ENCODE results near the gene CALHM4.

CALHM4 gene

DNA sequence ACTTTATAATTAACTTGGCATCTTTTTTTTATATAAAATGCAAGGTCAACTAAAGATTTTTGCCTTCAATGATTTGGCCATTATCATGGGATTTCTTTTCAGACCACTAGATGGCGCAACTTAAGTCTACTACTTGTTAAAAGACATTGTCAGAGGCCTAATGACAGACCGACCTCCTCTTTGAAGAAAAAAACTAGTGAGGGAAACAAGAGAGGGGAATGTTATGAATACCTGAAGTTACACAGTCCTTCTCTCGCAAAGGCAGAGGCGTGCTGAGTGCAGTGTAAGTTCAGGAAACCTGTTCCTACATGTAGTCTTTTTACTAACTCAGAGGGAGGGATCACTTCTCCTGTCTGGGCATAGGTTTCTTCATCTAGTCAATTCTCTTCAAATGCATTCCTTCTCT, 17.3 kb upstream of the CALHM4 start:
- peak; percentile 86 for DNase-seq (ENCODE audit: low read depth, low spot score)
- peak overlapping the region; percentile 44 for H3K27ac ChIP-seq

DNA sequence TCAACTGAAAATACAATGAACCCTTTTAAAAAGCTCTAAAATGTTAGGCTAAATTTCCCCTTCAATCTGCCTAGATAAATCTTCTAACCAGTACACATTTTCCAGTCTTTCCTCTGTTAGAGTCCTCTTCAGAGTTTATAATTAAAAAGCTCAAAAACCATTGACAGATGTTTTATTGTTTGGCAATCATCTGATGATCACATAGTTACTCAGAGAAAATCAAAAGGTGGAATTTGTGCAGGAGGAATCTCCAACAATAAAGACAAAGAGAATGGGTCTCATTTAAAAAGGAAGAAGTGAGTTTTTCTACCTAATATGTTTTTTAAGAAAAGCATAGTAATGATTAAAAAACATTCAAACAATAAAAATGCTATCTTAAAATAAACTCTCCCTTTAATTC, 11.1 kb upstream of the CALHM4 start:
- DNase-seq (ENCODE audit: low read depth, low spot score): no peak
- H3K27ac ChIP-seq: no peak overlapping the region

DNA sequence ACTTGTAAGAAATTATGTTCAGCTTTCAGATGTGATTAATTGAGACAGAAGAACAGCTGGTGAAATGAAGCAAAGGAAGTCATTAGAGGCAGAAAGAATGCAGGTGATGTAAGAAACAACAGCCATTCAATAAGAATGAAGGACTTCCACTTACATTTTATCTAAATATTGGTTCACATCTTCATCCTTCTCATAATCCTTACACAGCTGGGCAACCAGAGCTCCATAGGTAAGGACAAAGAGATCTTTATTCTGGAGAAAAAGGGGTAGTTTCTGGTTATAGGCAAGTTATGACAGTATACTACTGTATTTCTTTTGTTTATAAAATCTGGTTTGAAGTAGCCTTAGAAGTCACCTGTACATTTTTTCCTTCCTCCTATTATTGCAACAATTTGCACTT, 10.4 kb upstream of the CALHM4 start:
- no peak overlapping the region for H3K27ac ChIP-seq
- DNase-seq (ENCODE audit: low read depth, low spot score): no peak

DNA sequence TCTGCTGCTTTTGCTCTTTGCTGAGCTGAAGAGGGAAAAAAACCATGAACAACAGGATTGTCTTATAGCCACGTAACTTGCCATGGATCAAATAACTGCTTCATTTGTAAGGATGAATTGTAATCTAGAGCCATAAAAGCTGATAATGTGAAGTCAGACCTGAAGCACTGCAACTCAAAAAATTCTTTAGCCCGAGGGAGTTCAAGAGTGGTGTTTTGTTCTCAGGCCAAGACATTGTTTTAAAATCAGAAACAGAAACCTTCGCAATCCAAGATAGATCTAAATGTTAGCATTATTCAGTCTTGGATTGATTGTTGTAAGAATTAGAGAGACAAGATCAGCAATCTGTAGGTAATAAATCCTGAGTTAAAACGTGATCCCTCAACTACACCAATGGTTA, 7.9 kb upstream of the CALHM4 start, which contains the start of gene TRAPPC3L:
Gene TRAPPC3L, minus strand, starts transcription at position 34 of the 400 bp plus-strand sequence. CDS start 170 bp downstream, outside the sequence.
- no peak for DNase-seq (ENCODE audit: low read depth, low spot score)
- no peak within 1 kb of the TSS for H3K27ac ChIP-seq

DNA sequence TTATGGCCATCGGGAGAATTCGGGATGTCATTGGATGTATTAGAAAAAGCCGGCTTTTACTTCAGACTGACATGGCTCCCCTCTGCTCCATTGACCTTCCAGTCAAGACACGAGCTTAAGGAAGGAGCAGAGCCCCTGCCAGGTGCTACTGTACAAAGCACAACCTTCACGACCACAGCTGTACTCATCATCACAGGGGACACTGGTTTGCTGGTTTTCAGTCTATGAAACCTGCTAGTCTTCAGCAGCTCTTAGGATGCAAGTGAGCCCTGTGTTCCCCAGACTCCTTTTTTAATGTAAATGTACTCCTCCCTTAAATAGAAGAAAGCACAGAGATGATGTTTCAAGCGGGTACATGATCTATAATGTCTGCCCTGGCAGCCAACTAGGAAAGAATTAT, 6.2 kb upstream of the CALHM4 start:
- no peak overlapping the region for H3K27ac ChIP-seq
- DNase-seq (ENCODE audit: low read depth, low spot score): no peak

DNA sequence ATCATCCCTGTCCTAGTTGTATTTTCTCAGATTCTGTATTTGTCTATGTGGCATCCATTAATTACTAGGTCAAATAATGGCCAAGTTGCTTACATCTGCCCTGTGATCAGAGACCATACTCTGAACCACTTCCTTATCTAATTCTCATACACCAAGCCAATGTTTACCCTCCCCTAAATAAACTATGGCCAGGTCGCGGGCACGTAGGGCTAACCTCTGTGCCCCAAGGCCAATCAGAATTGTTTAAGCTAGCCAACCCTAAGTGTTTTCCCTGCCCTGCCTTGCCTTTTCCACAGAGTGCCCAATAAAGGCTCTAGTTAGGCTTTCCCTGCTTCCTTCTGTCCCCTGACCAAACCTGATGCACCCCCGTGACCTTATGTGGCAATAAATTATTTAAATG, 2.8 kb upstream of the CALHM4 start:
- H3K27ac ChIP-seq: no peak overlapping the region
- DNase-seq (ENCODE audit: low read depth, low spot score): no peak

DNA sequence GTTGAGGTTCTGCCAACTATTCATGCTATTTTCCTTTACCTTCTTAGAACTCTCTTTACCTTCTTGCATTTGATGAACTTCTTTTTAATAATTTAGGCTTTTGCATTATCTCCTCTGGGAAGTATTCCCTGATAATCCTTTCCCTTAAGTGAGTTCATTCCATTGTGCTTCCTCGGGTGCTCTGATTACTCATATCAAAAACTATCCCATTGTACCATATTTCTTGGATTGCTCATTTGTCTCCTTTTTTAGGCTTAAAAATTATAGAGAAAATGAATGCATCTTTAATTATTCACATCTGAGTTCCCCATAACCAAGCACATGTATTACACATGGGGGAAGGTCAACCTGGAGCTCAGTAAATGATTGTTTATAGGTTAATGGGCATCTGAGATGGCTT, 2.5 kb downstream of the CALHM4 start:
- peak overlapping the region; percentile 58 for H3K27ac ChIP-seq
- DNase-seq (ENCODE audit: low read depth, low spot score): no peak

DNA sequence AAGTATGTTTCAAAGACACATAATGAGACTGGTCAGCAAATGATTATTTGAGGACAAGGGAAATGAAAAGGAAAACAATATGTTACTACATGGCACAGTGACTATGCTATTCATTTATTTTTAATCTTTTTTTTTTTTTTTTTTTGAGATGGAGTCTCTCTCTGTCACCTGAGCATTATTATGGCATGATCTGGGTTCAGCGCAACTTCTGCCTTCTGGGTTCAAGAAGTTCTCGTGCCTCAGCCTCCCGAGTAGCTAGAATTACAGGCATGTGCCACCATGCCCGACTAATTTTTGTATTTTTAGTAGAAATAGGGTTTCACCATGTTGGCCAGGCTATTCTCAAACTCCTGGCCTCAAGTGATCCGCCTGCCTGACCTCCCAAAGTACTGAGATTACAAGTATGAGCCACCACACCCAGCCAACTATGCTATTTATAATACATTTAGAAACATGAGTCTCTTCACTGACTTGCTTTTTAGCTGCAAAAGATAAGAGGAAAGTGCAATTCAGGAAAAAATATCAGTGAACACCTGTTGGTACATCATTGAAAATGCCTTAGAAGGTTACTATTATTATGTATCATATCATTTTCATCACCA, 3.4 kb downstream of the CALHM4 start:
- no peak for DNase-seq (ENCODE audit: low read depth, low spot score)
- H3K27ac ChIP-seq: peak overlapping the region; percentile 58

DNA sequence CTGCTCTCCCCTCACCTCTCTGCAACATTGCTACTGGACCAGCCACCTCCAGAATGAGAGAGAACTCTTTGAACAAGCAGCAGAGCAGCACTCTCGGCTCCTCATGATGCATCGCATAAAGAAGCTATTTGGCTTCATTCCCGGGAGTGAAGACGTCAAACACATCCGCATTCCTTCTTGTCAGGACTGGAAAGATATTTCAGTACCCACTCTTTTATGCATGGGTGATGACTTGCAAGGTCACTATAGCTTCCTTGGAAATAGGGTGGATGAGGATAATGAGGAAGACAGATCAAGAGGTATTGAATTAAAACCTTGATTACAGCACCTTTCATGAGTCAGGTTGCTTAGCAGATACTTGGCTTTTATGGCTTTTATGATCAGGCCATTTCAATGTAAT, 4.3 kb downstream of the CALHM4 start:
- peak; percentile 92 for DNase-seq (ENCODE audit: low read depth, low spot score)

DNA sequence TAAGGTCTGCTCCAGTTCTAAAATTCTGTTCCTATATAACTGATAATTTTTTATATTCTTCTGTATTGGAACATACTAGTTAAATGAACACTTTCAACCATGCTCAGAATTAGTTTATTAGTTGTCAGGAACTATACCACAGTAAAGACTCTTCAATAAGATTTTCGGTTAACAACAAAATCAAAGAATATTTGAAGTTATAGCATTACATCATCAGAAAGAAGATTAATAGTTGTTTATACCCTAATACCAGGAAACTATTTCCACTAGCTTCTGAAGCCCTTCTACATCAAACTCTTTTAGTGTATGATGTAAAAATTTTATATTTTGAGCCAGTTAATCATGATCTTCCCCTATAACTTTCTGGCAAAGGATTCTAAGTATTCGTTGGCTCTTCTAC, 6.6 kb downstream of the CALHM4 start:
- DNase-seq (ENCODE audit: low read depth, low spot score): no peak
- no peak overlapping the region for H3K27ac ChIP-seq

More for the DNA sequence above, 4.3 kb downstream of the CALHM4 start:
- H3K27ac ChIP-seq: peak overlapping the region; percentile 58

DNA sequence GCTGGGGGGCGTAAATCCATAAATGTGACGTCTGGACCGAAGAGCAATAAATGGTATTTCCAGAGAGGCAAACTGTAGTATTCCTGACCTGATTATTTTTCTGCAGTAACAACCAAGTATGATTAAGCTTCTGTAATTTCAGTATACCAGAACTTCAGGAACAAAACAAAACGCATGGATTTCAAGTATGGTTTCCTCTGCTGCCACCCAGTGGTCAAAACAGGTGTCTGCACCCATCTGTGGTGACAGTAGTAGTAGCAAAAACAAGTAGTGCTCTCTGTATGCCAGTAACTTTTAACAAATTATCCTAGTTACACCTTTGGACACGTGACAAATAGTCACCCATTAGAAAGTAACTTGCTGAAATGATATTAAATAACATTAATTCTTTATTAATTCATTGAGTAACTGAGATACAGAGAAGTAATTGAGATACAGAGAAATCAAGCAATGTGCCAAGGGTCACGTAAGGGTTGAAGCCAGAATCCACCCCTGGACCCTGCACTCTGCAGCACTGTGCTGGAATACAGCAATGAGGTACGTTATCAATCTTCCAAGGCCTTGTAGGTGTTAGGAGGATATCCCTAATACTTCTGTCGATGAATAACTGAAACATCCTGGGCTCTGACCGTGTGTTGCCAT, 7.9 kb downstream of the CALHM4 start:
- no peak overlapping the region for H3K27ac ChIP-seq
- peak; percentile 10 for DNase-seq (ENCODE audit: low read depth, low spot score)

DNA sequence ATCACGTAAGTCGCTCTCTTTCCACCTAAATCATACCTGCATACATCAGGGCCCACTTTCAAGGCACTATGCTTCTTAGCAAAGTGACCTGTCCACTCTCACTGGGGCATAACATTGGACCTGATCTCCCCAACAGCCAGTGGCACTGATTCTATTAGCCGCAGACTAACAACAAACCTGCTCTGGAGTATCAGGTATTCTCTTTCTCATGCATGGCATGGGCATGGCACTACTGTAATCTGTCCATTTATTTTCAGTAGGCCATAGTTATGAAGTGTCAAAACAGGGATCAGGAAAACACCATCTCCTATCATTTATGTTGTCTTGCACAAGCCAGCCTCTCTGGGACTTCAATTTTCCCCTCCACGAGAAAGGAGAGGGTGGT, 8.5 kb downstream of the CALHM4 start:
- no peak for DNase-seq (ENCODE audit: low read depth, low spot score)
- H3K27ac ChIP-seq: no peak overlapping the region

DNA sequence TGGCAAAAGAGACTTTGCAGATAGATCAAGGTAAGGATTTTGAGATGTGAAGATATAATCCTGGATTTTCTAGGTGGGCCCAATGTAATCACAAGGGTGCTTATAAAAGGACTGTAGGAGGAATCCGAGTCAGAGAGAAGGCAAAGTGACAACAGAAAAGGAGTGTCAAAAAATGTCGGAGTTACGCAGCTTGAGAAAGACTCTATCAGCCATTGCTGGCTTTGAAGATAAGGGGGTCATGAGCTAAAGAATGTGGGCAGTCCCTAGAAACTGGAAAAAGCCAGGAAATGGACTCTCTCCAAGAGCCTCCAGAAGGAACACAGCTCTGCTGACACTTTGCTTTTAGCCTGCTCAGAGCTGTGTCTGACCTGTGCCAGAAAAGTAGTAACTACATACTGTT, 9.1 kb downstream of the CALHM4 start:
- H3K27ac ChIP-seq: no peak overlapping the region
- DNase-seq (ENCODE audit: low read depth, low spot score): no peak

DNA sequence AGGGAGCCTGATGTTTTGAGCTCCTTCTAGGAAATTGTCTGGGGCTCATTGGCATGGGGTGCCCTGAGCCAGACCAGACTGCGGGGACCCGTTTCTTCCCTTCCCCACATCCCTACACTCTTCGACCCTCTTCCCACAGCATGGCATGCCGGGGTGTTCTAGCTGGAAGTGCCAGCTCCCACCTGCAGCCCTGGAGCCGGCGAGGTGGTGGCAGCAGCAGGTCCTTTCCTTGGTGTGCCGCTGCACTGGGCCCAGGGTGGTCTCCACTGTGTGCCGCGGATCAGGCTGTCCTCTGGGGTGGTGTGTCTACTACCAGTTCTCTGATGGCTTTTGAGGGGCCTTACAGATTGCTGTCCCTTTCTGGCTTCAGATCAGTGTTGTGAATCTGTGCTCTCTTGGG, 10.3 kb downstream of the CALHM4 start:
- no peak overlapping the region for H3K27ac ChIP-seq
- no peak for DNase-seq (ENCODE audit: low read depth, low spot score)

DNA sequence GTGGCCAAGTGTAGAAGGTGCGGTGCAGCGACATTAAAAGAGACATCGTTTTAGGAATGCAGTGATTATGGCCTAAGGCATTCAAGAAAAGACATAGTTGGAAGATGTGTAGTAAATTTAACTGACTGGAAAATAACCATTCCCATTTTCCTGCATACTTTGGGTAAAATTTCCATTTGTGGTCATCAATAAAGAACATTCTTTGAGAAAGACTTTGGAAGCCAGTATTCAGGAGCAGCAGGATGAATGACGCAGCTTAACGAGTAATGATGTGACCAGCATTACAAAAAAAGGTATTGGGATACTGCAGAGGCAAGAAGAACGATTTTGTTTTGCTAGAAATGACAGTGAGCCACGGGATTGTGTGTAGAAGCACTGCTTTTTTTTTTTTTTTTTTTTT, 10.8 kb downstream of the CALHM4 start:
- H3K27ac ChIP-seq: no peak overlapping the region
- no peak for DNase-seq (ENCODE audit: low read depth, low spot score)

DNA sequence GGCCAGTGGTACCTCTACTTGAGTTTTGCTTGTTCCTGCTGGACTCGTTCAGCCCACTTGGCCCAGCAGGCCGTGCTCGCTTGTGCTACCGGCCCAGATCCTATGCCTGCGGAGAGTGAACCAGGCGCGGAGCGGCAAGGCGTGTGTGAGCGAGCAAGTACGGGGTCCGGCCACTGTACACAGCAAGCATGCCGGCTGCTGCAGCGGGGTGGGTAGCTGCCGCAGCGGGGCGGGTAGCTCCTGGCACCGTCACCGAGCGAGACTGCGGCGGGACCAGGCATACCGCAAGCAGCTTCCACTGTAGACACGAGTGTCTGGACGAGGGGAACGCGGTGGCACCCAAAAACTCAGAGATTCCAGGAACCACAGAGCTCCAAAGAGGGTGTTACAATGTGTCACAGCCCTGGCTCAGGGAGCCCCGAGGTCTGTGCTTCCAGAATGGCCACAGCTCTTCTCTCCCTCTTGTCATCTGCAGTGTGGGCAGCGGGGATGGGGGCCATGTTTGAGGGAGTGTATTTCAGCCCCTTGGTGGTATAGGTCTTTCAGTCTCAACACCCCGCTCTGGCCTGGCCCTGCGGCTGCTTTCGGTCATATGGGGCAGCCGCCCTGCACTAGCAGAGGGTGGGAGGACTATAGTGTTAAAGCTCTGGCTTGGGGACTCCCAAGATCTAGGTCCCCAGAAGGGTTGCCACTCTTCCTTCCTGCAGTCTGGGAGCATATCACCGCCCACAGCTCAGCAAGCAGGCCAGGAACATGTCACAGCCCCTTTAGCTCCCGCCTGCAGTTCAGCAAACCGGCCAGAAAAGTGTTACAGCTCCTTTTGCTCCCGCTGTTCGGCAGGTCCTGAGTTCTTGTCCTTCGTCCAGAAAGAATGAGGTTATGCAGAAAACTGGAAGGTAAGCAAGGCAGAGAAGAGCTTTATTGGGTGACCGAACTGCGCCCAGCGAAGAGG, 11.6 kb downstream of the CALHM4 start:
- no peak for DNase-seq (ENCODE audit: low read depth, low spot score)
- H3K27ac ChIP-seq: no peak overlapping the region

DNA sequence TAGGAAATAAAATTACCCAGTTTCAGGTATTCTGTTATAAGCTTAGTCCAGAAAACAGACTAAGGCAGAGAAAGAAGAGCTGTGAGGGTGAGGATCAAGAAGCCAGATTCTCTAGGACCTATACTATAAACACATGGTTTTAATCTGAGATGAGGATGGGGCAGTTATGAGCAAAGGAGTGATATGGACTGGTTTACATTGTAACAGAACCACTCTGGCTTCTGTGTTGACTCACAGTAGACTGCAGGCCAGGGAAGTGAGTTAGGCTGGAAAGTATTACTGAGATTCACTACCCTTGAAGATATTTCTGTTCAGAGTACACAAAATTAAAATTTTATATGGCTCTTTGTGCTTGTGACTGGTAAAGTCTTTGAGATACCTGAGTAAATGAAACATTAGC, 14.6 kb downstream of the CALHM4 start:
- no peak for DNase-seq (ENCODE audit: low read depth, low spot score)

DNA sequence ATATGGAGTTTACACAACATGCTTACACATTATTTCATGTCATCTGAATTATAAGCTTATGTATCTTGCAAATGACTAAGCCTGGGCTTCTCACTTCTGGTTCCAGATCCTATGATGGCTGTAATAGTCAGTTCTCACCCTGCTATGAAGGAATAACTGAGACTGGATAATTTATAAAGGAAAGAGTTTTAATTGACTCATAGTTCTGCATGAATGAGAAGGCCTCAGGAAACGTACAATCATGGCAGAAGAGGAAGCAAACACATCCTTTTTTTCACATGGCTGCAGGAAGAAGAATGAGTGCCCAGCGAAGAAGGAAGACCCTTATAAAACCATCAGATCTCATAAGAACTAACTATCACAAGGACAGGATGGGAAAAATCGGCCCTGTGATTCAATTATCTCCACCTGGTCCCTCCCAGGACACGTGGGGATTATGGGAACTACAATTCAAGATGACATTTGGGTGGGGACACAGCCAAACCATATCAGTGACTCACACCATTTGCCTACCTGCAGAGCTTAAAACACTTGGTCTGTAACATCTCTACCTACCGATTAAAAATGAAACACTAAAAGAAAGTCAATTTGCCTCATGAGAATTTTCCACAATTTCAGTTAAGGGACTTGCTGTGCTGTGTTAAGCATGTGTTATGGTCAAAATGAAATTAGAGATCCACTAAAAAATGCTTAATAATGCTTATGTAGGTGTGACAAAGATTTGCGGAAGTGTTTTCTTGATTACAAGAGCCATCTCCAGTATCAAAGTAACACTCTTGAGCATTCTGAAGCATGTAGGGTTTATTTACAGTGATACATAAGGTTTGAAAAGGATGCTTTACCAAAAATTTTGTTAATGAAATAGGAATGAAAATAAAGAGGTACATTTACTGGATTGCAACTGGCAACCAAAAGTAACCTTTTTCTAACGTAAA, 15.5 kb downstream of the CALHM4 start:
- peak overlapping the region; percentile 18 for H3K27ac ChIP-seq
- DNase-seq (ENCODE audit: low read depth, low spot score): no peak

More for the DNA sequence above, 14.6 kb downstream of the CALHM4 start:
- peak overlapping the region; percentile 18 for H3K27ac ChIP-seq

DNA sequence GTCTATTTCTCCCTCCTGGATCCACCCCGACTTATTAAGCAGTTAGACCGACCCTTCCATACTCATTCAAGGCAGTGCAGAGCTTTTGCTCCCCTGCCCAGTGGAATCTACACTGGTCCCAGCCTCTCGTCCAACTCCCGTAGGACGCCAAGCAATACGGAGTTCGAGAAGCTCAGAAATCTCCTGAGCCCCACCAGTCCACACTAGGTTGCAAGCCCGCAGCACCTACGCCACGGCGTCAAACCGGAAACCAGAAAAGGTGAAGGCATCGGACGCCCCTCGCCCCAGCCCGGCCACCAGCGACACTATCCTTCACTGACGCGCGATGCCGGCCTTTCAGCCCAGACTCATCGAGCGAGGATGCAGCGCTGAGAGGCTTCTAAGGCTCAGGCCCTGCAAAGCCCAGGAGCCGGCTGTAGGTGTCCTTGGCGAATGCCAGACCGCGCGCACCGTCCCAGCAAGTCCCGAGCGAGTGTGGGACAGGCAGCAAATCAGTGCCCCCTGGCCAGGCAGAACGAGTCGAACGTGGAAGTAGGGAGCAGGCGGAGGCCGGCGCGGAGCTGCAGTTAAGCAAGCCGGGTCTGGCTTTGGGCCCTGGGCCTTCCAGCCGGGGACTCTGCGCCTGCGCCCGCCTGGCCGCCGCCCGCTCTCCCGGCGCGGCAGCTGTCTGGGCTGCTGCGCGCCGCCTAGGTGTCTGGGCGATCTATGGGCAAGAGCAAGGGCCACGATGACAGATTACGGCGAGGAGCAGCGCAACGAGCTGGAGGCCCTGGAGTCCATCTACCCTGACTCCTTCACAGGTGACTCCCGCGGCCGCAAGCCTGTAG, 17.5 kb downstream of the CALHM4 start, which contains the start of gene RWDD1:
Gene RWDD1, plus strand, starts transcription at position 649 of the 827 bp plus-strand sequence. Its CDS starts 79 bp downstream, at position 728.
- DNase-seq (ENCODE audit: low read depth, low spot score): peak; percentile 99

More for the DNA sequence above, 17.5 kb downstream of the CALHM4 start, which contains the start of gene RWDD1:
- peak within 1 kb of the TSS; percentile 85 for H3K27ac ChIP-seq
